HEK293 (cell line): ENCODE results near the gene CASKIN2.

ENCODE experiments used
- BCL11A ChIP-seq: fragments of 450-650 bp; formaldehyde crosslinking; IDR thresholded peaks from 2 replicates; pipeline ENCODE4 v1.5.1; 2016; ENCODE audit warnings: low read depth, missing biosample characterization, missing genetic modification characterization
- CTCF ChIP-seq: fragments of 450-650 bp; formaldehyde crosslinking; IDR thresholded peaks from 2 replicates; pipeline ENCODE4 v1.5.1; 2016; ENCODE audit warnings: missing biosample characterization, missing genetic modification characterization
- HOXC10 ChIP-seq: sonication (generic); formaldehyde crosslinking; IDR thresholded peaks from 2 replicates; pipeline ENCODE4 v1.8.1; 2023; ENCODE audit warnings: mild to moderate bottlenecking, missing genetic modification reagents
- SP2 ChIP-seq: fragments of 450-650 bp; formaldehyde crosslinking; IDR thresholded peaks from 2 replicates; pipeline ENCODE4 v1.5.1; 2016; ENCODE audit warnings: missing biosample characterization, missing genetic modification characterization
- TCF7L2 ChIP-seq: IDR thresholded peaks from 2 replicates; pipeline ENCODE4 v1.6.1; 2011; ENCODE audit warnings: low read depth, mild to moderate bottlenecking, inconsistent platforms, low read length, moderate library complexity, borderline replicate concordance
- ZNF10 ChIP-seq: fragments of 450-650 bp; formaldehyde crosslinking; IDR thresholded peaks from 2 replicates; pipeline ENCODE4 v1.5.1; 2017; ENCODE audit warnings: missing biosample characterization, missing genetic modification characterization
- ZNF138 ChIP-seq: fragments of 450-650 bp; formaldehyde crosslinking; IDR thresholded peaks from 2 replicates; pipeline ENCODE4 v1.5.1; 2016; ENCODE audit warnings: missing biosample characterization, missing genetic modification characterization, borderline replicate concordance
- ZNF274 ChIP-seq, 2 experiments: fragments of 200-500 bp in 1 of 2; fragments of 450-650 bp in 1 of 2; sonication (Bioruptor generic) in 1 of 2; formaldehyde crosslinking in 1 of 2; IDR thresholded peaks; 2 replicates each; pipeline versions ENCODE4 v1.5.1 to v1.6.1; 2014 to 2016; ENCODE audit warnings: borderline replicate concordance in 1 of 2, inconsistent platforms in 1 of 2, low read length in 1 of 2, missing biosample characterization in 1 of 2, missing genetic modification characterization in 1 of 2
- ZNF416 ChIP-seq: fragments of 450-650 bp; formaldehyde crosslinking; IDR thresholded peaks from 2 replicates; pipeline ENCODE4 v1.5.1; 2016; ENCODE audit warnings: missing biosample characterization, missing genetic modification characterization
- ZNF571 ChIP-seq: fragments of 450-650 bp; formaldehyde crosslinking; IDR thresholded peaks from 2 replicates; pipeline ENCODE4 v1.5.0; 2017; ENCODE audit warnings: missing biosample characterization, missing genetic modification characterization
- ZNF585B ChIP-seq: fragments of 450-650 bp; formaldehyde crosslinking; IDR thresholded peaks from 2 replicates; pipeline ENCODE4 v1.5.1; 2016; ENCODE audit warnings: missing biosample characterization, missing genetic modification characterization
- ZNF639 ChIP-seq: fragments of 450-650 bp; formaldehyde crosslinking; IDR thresholded peaks from 2 replicates; pipeline ENCODE4 v1.5.1; 2016; ENCODE audit warnings: missing biosample characterization, missing genetic modification characterization

GRCh38 chr17:75523647-75524046 is 8.3 kb upstream of the CASKIN2 start:
- no peak for TF ChIP-seq ZNF639 (tag by site-specific recombination)
- TF ChIP-seq HOXC10 (CRISPR knock-in tag) = no peak
- no peak for TF ChIP-seq CTCF
- no peak for TF ChIP-seq ZNF416
- TF ChIP-seq BCL11A = no peak
- no peak for TF ChIP-seq SP2 (tag by site-specific recombination)
- no peak for TF ChIP-seq ZNF274 (IDR thresholded peaks at IDR 0.05; ENCODE audit: low read length)
- no peak for TF ChIP-seq ZNF274 (tag by site-specific recombination; IDR thresholded peaks at IDR 0.05; ENCODE audit: borderline replicate concordance)
- TF ChIP-seq ZNF138 = no peak
- TF ChIP-seq TCF7L2 = no peak
- TF ChIP-seq ZNF10 = no peak
- no peak for TF ChIP-seq ZNF571
- no peak for TF ChIP-seq ZNF585B (tag by site-specific recombination)
